T47D (cell line): Measurements from ENCODE around the gene HIF1A.

Experiments
- DNase-seq, 2 experiments: peaks; one replicate each; pipeline versions ENCODE4 v3.0.0 to v3.0.0-alpha.2; 2011 to 2012; ENCODE audit warnings: low read depth in 1 of 2, low spot score in 1 of 2
- JUND ChIP-seq: IDR thresholded peaks from 2 replicates; pipeline ENCODE4 v1.6.1; 2012; ENCODE audit warnings: low read depth
- in situ Hi-C: cut with HindIII; loops from 2 replicates; pipeline ENCODE4 v1.10.0; 2016; ENCODE audit warnings: low sequenced_read_pairs, low pct_unique_long_range_greater_than_20kb

HIF1A gene

GRCh38 chr14:61681413-61681812 is 13.9 kb upstream of the HIF1A start:
- in situ Hi-C loops = no loop called here
- TF ChIP-seq JUND = no peak
- DNase-seq = no peak

GRCh38 chr14:61683108-61683507 is 12.2 kb upstream of the HIF1A start:
- in situ Hi-C loops = no loop called here
- no peak for DNase-seq
- TF ChIP-seq JUND = no peak

GRCh38 chr14:61690039-61690438 is 5.3 kb upstream of the HIF1A start:
- DNase-seq = no peak
- no peak for TF ChIP-seq JUND
- in situ Hi-C loops = no loop called here

- no peak for DNase-seq
- in situ Hi-C loops = no loop called here
- TF ChIP-seq JUND = no peak
Measured at GRCh38 chr14:61690982-61691381, 4.3 kb upstream of the HIF1A start.

GRCh38 chr14:61691495-61691894 is 3.8 kb upstream of the HIF1A start:
- in situ Hi-C loops = no loop called here
- TF ChIP-seq JUND = no peak
- DNase-seq = no peak

GRCh38 chr14:61694039-61694438 is 1.3 kb upstream of the HIF1A start:
- no peak for TF ChIP-seq JUND
- in situ Hi-C loops = no loop called here
- no peak for DNase-seq

- no peak for TF ChIP-seq JUND
- in situ Hi-C loops = no loop called here
- DNase-seq = peak; percentile 37 to 67
Measured at GRCh38 chr14:61695695-61696527, 598 bp downstream of the HIF1A start.

- no peak for DNase-seq
Measured at GRCh38 chr14:61696753-61697318, 1.5 kb downstream of the HIF1A start.

GRCh38 chr14:61698206-61698980 is 3.1 kb downstream of the HIF1A start:
- in situ Hi-C loops = no loop called here
- TF ChIP-seq JUND = no peak
- DNase-seq = no peak

More at GRCh38 chr14:61696753-61697318, 1.5 kb downstream of the HIF1A start:
- no peak for TF ChIP-seq JUND
- in situ Hi-C loops = no loop called here

- no peak for DNase-seq
- no peak for TF ChIP-seq JUND
- in situ Hi-C loops = no loop called here
Measured at GRCh38 chr14:61699027-61699426, 3.7 kb downstream of the HIF1A start.

- no peak for DNase-seq
- in situ Hi-C loops = no loop called here
- no peak for TF ChIP-seq JUND
Measured at GRCh38 chr14:61700104-61700886, 5.0 kb downstream of the HIF1A start.

GRCh38 chr14:61701946-61702345 is 6.6 kb downstream of the HIF1A start:
- TF ChIP-seq JUND = no peak

More at GRCh38 chr14:61701946-61702345, 6.6 kb downstream of the HIF1A start:
- DNase-seq = no peak
- in situ Hi-C loops = no loop called here
